Trophoblast cell (in vitro differentiated cells and primary cell): ENCODE results near the gene RBM19.

ENCODE experiments used
- DNase-seq, 2 donors: peaks; one replicate each; pipeline ENCODE4 v3.0.0-alpha.2; 2016
- H2AFZ ChIP-seq: 2 replicates; pipeline ENCODE4 v1.6.1; 2013; ENCODE audit warnings: low read length, moderate library complexity, mild to moderate bottlenecking; ENCODE audit not compliant: insufficient read depth, poor library complexity
- H2AK5ac ChIP-seq: 2 replicates; pipeline ENCODE4 v1.6.1; 2013; ENCODE audit warnings: mild to moderate bottlenecking, low read length
- H2BK120ac ChIP-seq: 2 replicates; pipeline ENCODE4 v1.6.1; 2013; ENCODE audit warnings: low read length, mild to moderate bottlenecking, moderate library complexity; ENCODE audit not compliant: insufficient read depth, poor library complexity
- H2BK12ac ChIP-seq: 2 replicates; pipeline ENCODE4 v1.6.1; 2013; ENCODE audit warnings: mild to moderate bottlenecking, low read length, moderate library complexity
- H2BK5ac ChIP-seq: 2 replicates; pipeline ENCODE4 v1.6.1; 2013; ENCODE audit warnings: low read length, low read depth, moderate library complexity, mild to moderate bottlenecking; ENCODE audit not compliant: poor library complexity
- H3K14ac ChIP-seq: 2 replicates; pipeline ENCODE4 v1.6.1; 2013; ENCODE audit warnings: mild to moderate bottlenecking, low read length
- H3K18ac ChIP-seq: 2 replicates; pipeline ENCODE4 v1.6.1; 2013; ENCODE audit warnings: mild to moderate bottlenecking, low read length
- H3K23ac ChIP-seq: 2 replicates; pipeline ENCODE4 v1.6.1; 2013; ENCODE audit warnings: low read length
- H3K27ac ChIP-seq: 2 replicates; pipeline ENCODE4 v1.5.1; 2013; ENCODE audit warnings: low read depth, mild to moderate bottlenecking, inconsistent platforms, low read length, moderate library complexity
- H3K27me3 ChIP-seq: 2 replicates; pipeline ENCODE4 v1.6.1; 2013; ENCODE audit warnings: inconsistent platforms, mild to moderate bottlenecking, low read length, moderate library complexity; ENCODE audit not compliant: insufficient read depth
- H3K36me3 ChIP-seq, 2 experiments: 1 replicate in 1 of 2; 2 replicates in 1 of 2; pipeline ENCODE4 v1.6.1; 2013; ENCODE audit warnings: low read length in 2 of 2, mild to moderate bottlenecking in 2 of 2, moderate library complexity in 1 of 2; ENCODE audit not compliant: insufficient read depth in 2 of 2, control insufficient read depth in 1 of 2
- H3K4ac ChIP-seq: 2 replicates; pipeline ENCODE4 v1.6.1; 2013; ENCODE audit warnings: low read depth, mild to moderate bottlenecking, low read length, moderate library complexity
- H3K4me1 ChIP-seq, 2 experiments: 1 replicate in 1 of 2; 2 replicates in 1 of 2; pipeline ENCODE4 v1.6.1; 2013; ENCODE audit warnings: low read length in 2 of 2, mild to moderate bottlenecking in 2 of 2, moderate library complexity in 1 of 2; ENCODE audit not compliant: insufficient read depth in 2 of 2, control insufficient read depth in 1 of 2
- H3K4me2 ChIP-seq: 2 replicates; pipeline ENCODE4 v1.6.1; 2013; ENCODE audit warnings: inconsistent platforms, mild to moderate bottlenecking, low read length, moderate library complexity
- H3K4me3 ChIP-seq: 2 replicates; pipeline ENCODE4 v1.5.1; 2013; ENCODE audit warnings: mild to moderate bottlenecking, low read depth, low read length, inconsistent platforms
- H3K79me1 ChIP-seq: one replicate; pipeline ENCODE4 v1.6.1; 2013; ENCODE audit warnings: low read length
- H3K79me2 ChIP-seq: 2 replicates; pipeline ENCODE4 v1.6.1; 2013; ENCODE audit warnings: low read length, mild to moderate bottlenecking; ENCODE audit not compliant: control insufficient read depth, insufficient read depth, poor library complexity
- H3K9ac ChIP-seq: 2 replicates; pipeline ENCODE4 v1.6.1; 2013; ENCODE audit warnings: mild to moderate bottlenecking, low read length
- H3K9me3 ChIP-seq: 2 replicates; pipeline ENCODE4 v1.6.1; 2013; ENCODE audit warnings: low read depth, mild to moderate bottlenecking, control low read depth, inconsistent platforms, low read length; ENCODE audit not compliant: insufficient read depth
- H4K12ac ChIP-seq: 2 replicates; pipeline ENCODE4 v1.6.1; 2013; ENCODE audit warnings: low read depth, mild to moderate bottlenecking, low read length, moderate library complexity
- H4K8ac ChIP-seq: 2 replicates; pipeline ENCODE4 v1.6.1; 2013; ENCODE audit warnings: low read depth, mild to moderate bottlenecking, low read length, moderate library complexity
- H4K91ac ChIP-seq: one replicate; pipeline ENCODE4 v1.6.1; 2013; ENCODE audit warnings: low read depth, mild to moderate bottlenecking, low read length, moderate library complexity
- WGBS: extraction: QIAGEN DNeasy Blood & Tissue Kit; methylation state at CpG from one replicate; pipeline ENCODE4 v1.1.7; 2013; ENCODE audit warnings: missing lambda C conversion rate; ENCODE audit not compliant: insufficient read length, insufficient coverage; ENCODE audit errors: extremely low coverage; 5-methylcytosine and 5-hydroxymethylcytosine counted together

RBM19 gene

DNA sequence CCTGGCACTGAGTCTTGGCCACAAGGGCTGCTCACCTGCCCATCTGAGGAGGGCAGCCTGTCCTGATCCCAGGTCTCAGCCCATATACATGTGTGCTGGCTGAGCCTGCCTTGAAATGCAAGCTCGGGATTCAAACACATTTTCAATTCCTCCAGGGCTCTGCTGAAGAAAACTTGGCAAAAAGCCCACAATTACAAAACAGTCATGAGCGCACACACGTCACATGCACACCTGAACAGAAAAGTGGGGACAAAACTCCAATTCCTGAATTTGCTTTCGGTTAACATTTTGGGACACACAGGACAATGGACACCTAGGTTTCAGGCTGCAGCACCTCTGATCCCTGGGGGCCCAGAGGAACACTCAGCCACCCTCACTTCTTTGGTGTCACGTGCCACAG lies 113.9 kb downstream of the RBM19 start:
- Histone ChIP-seq H3K79me1 (no peaks in the 10 kb centered on the region), H2BK5ac (no peak overlapping the region), H3K14ac (no peak overlapping the region), H3K27me3 (no peaks in the 10 kb centered on the region), H3K23ac (no peak overlapping the region), H3K79me2 (no peaks in the 10 kb centered on the region), H3K4me2 (no peak overlapping the region), H2AK5ac (no peak overlapping the region), H2BK12ac (no peak overlapping the region), H4K91ac (no peak overlapping the region), H3K9me3 (no peaks in the 10 kb centered on the region), H2AFZ (no peak overlapping the region), H4K12ac (no peak overlapping the region), H3K4me1 (no peaks in the 10 kb centered on the region), H3K27ac (no peak overlapping the region), H3K18ac (no peak overlapping the region), H2BK120ac (no peak overlapping the region), H4K8ac (no peak overlapping the region), H3K4ac (no peak overlapping the region), H3K36me3 (peaks cover 3 to 5% of the 10 kb centered on the region in 2 experiments), H3K4me3 (no peak overlapping the region), H3K9ac (no peak overlapping the region)
- DNase-seq = no peak
- WGBS = no CpG with 5 or more reads among the region's 5 CpGs

DNA sequence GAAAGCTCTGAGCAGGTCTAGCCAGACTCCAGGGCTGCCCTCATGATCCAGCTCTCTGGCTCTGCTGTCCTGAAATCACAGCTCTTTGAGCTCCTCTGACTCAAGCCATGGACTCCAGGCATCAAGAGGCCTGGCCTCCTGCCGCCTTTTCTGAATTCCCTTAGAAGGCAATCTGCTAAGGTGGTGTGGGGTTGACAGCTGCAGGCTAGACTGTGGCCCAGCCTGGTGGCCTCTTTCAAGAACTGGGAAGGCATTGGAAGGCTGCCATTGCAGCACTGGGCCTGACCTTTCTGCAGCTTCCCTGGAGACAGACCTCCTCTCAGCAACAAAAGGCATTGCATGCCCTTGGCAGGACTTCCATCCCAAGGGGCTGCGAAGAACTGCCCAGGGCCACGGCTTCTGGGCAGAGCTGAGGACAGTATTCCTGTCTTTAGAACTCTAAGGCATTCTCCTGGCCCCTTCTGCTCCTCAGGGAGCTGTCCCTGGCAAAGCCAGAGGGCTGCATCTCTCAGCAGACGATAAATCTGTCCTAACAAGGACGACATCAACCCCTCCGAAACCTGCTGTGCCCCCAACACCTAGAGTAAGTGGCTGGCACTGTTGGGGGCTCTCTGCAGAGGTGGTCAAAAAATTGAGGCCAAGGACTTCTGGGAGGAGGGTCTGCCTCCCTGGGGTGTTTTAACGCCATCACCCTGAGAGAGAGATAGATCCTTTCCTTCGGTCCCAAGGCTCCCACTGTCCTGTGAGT lies 115.6 kb downstream of the RBM19 start:
- H3K36me3 ChIP-seq = peaks cover 2% of the 10 kb centered on the region in 2 experiments
- no peak overlapping the region for H4K91ac ChIP-seq
- no peaks in the 10 kb centered on the region for H3K27me3 ChIP-seq
- whole genome bisulfite sequencing = no CpG with 5 or more reads among the region's 8 CpGs
- H3K4me3 ChIP-seq = no peak overlapping the region
- H2BK12ac ChIP-seq = no peak overlapping the region
- H2BK120ac ChIP-seq = no peak overlapping the region
- no peak overlapping the region for H3K4me2 ChIP-seq
- H2AK5ac ChIP-seq = no peak overlapping the region
- H3K79me2 ChIP-seq = no peaks in the 10 kb centered on the region
- no peaks in the 10 kb centered on the region for H3K4me1 ChIP-seq
- no peak overlapping the region for H2BK5ac ChIP-seq
- H4K12ac ChIP-seq = no peak overlapping the region
- DNase-seq = no peak
- H3K23ac ChIP-seq = no peak overlapping the region
- H3K9ac ChIP-seq = no peak overlapping the region
- H4K8ac ChIP-seq = no peak overlapping the region
- H3K14ac ChIP-seq = no peak overlapping the region
- no peak overlapping the region for H3K4ac ChIP-seq
- H3K79me1 ChIP-seq = no peaks in the 10 kb centered on the region
- no peak overlapping the region for H3K18ac ChIP-seq
- H3K27ac ChIP-seq = no peak overlapping the region
- H2AFZ ChIP-seq = no peak overlapping the region
- no peaks in the 10 kb centered on the region for H3K9me3 ChIP-seq

DNA sequence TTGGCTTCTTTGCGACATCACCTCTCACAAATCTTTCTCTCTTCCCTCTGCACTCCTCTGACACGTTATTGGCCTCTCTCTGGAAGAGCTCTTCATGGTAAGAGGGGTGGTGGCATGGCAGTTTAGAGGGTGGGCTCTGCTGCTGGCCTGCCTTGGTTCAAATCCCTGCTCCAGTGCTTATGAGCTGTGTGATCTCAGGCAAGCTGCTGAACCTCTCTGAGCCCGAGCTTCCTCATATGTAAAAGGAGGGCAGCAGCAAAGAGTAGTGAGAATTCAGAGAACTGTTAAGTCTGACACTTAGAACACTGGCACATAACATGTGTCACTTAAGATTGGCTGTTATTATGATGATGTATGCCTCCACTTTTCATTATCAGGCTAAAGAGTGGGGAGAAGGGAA lies 118.3 kb downstream of the RBM19 start:
- Histone ChIP-seq H4K8ac (no peak overlapping the region), H4K12ac (no peak overlapping the region), H4K91ac (no peak overlapping the region), H2BK12ac (no peak overlapping the region), H3K4me2 (no peak overlapping the region), H3K4ac (no peak overlapping the region), H3K14ac (no peak overlapping the region), H3K4me3 (no peak overlapping the region), H3K18ac (no peak overlapping the region), H3K9me3 (no peaks in the 10 kb centered on the region), H3K36me3 (peaks cover 0 to 8% of the 10 kb centered on the region in 2 experiments), H3K27ac (no peak overlapping the region), H2AK5ac (no peak overlapping the region), H2AFZ (no peak overlapping the region), H3K4me1 (no peaks in the 10 kb centered on the region), H3K27me3 (no peaks in the 10 kb centered on the region), H3K79me1 (no peaks in the 10 kb centered on the region), H3K23ac (no peak overlapping the region), H2BK5ac (no peak overlapping the region), H2BK120ac (no peak overlapping the region), H3K9ac (no peak overlapping the region), H3K79me2 (no peaks in the 10 kb centered on the region)
- DNase-seq = no peak
- WGBS = no CpG with 5 or more reads among the region's 3 CpGs

DNA sequence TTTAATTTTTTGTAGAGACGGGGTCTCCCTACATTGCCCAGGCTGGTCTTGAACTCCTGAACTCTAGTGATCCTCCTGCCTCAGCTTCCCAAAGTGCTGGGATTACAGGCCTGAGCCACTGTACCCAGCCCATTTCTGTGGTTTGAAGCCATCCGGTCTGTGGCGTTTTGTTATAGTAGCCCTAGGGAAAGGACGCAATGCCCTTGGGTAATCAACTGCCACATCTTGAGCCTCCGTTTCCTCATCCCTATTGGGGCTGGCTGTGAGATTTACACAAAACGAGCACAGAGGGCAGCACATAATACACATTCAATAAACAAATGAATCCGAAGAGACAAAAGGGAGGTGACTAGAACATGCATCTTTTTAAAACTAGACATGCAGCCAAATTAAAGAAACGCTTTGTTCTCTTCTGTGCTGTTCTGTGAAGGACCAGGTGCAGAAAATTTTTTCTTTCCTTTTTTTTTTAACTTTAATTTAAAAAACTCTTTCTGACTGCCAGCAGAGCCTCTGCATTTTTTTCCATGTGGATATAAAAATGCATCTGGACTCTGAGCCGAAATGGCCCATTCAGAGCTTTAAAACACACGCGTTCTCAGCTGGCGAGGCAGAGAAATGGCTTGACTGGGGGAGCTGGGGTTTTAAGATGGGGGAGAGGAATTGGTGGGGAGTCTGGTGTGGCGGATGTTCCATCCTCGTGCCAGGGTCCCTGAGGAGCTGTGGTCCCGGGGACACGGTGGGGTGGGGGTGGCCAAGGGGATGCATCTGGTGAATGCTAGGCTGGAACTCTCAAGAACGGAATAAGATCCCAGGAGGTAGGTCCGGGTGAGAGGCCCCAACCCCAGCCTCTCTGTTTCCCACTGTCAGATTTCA lies 119.0 kb downstream of the RBM19 start:
- Histone ChIP-seq H3K79me1 (no peaks in the 10 kb centered on the region), H4K8ac (no peak overlapping the region), H2BK12ac (no peak overlapping the region), H4K91ac (no peak overlapping the region), H3K9ac (no peak overlapping the region), H2BK120ac (no peak overlapping the region), H3K27ac (no peak overlapping the region), H2BK5ac (no peak overlapping the region), H3K4ac (no peak overlapping the region), H2AK5ac (no peak overlapping the region), H3K27me3 (no peaks in the 10 kb centered on the region), H4K12ac (no peak overlapping the region), H3K23ac (no peak overlapping the region), H2AFZ (no peak overlapping the region), H3K4me3 (no peak overlapping the region), H3K4me1 (no peaks in the 10 kb centered on the region), H3K9me3 (no peaks in the 10 kb centered on the region), H3K36me3 (peaks cover 0 to 8% of the 10 kb centered on the region in 2 experiments), H3K18ac (no peak overlapping the region), H3K79me2 (no peaks in the 10 kb centered on the region), H3K4me2 (no peak overlapping the region), H3K14ac (no peak overlapping the region)
- DNase-seq = no peak
- WGBS = no CpG with 5 or more reads among the region's 18 CpGs
